Uterus (tissue), 2 donors: ENCODE data around the gene STOML1.

ENCODE experiments used
- POLR2A ChIP-seq, 2 donors: fragments of 450-650 bp; IDR thresholded peaks; one replicate each; pipeline ENCODE4 v1.6.1; 2016; ENCODE audit warnings: antibody characterized with exemption in 2 of 2, mild to moderate bottlenecking in 1 of 2, moderate library complexity in 1 of 2
- TF ChIP-seq, protein P1 (sequence below), 4 experiments: fragments of 200-600 bp in 2 of 4; fragments of 450-650 bp in 2 of 4; sonication (generic) in 2 of 4; IDR thresholded peaks; one replicate each; pipeline ENCODE4 v1.5.1; 2016 to 2019; ENCODE audit warnings: antibody characterized with exemption in 4 of 4, mild to moderate bottlenecking in 2 of 4, moderate library complexity in 1 of 4

DNA sequence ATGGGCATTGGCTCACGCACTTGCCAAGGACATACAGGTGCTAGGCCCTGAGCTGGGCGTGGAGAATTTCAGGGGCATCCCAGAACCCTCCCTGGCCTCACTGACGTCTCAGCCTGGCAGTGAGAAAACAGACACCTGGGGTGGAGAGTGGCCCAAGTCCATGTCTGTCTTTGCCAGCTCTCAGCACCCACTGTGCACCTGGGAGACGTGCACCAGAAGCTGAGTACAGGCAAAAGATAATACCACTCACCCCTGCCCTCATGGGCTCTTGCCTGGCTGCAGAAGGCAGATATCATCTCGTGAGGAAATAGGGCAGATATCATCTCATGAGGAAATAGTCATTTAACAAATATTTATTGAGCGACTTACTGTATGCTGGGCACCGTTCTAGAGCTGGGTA is 57.8 kb downstream of the STOML1 start:
- TF ChIP-seq, protein P1, sequence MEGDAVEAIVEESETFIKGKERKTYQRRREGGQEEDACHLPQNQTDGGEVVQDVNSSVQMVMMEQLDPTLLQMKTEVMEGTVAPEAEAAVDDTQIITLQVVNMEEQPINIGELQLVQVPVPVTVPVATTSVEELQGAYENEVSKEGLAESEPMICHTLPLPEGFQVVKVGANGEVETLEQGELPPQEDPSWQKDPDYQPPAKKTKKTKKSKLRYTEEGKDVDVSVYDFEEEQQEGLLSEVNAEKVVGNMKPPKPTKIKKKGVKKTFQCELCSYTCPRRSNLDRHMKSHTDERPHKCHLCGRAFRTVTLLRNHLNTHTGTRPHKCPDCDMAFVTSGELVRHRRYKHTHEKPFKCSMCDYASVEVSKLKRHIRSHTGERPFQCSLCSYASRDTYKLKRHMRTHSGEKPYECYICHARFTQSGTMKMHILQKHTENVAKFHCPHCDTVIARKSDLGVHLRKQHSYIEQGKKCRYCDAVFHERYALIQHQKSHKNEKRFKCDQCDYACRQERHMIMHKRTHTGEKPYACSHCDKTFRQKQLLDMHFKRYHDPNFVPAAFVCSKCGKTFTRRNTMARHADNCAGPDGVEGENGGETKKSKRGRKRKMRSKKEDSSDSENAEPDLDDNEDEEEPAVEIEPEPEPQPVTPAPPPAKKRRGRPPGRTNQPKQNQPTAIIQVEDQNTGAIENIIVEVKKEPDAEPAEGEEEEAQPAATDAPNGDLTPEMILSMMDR (IDR thresholded peaks at IDR 0.05) = no peak
- TF ChIP-seq POLR2A (IDR thresholded peaks at IDR 0.05) = no peak
